ENCODE results near the gene MTO1.
"Not testable (repeated sequence)": the region's sequence is repeated elsewhere in the genome, so short reads cannot be mapped to it uniquely, and the experiment has no call there.

Gene MTO1

GRCh38 chr6:73528897-73529296, 67.4 kb downstream of the MTO1 start:
- no peak for DNase-seq (ENCODE audit: low read depth in 3 of 3, low spot score in 1 of 3)

- no peak for DNase-seq (ENCODE audit: low read depth in 3 of 3, low spot score in 1 of 3)
Measured at GRCh38 chr6:73532293-73532692, 70.8 kb downstream of the MTO1 start.

GRCh38 chr6:73534628-73535027, 73.1 kb downstream of the MTO1 start:
- DNase-seq (ENCODE audit: low read depth in 3 of 3, low spot score in 1 of 3): no peak

GRCh38 chr6:73537677-73538076, 76.1 kb downstream of the MTO1 start:
- DNase-seq (ENCODE audit: low read depth in 3 of 3, low spot score in 1 of 3): no peak

GRCh38 chr6:73538116-73538779, 76.7 kb downstream of the MTO1 start:
- DNase-seq (ENCODE audit: low read depth in 3 of 3, low spot score in 1 of 3): no peak

- DNase-seq (ENCODE audit: low read depth in 3 of 3, low spot score in 1 of 3): not testable (repeated sequence)
Measured at GRCh38 chr6:73542481-73542880, 80.9 kb downstream of the MTO1 start.

- no peak for DNase-seq (ENCODE audit: low read depth in 3 of 3, low spot score in 1 of 3)
Measured at GRCh38 chr6:73542891-73543290, 81.4 kb downstream of the MTO1 start.

GRCh38 chr6:73547036-73547435, 85.5 kb downstream of the MTO1 start:
- no peak for DNase-seq (ENCODE audit: low read depth in 3 of 3, low spot score in 1 of 3)

GRCh38 chr6:73548458-73549446, 87.2 kb downstream of the MTO1 start:
- DNase-seq (ENCODE audit: low read depth in 3 of 3, low spot score in 1 of 3): no peak

- DNase-seq (ENCODE audit: low read depth in 3 of 3, low spot score in 1 of 3): not testable (repeated sequence)
Measured at GRCh38 chr6:73551115-73551514, 89.6 kb downstream of the MTO1 start.

GRCh38 chr6:73555380-73555949, 93.9 kb downstream of the MTO1 start:
- DNase-seq (ENCODE audit: low read depth in 3 of 3, low spot score in 1 of 3): not testable (repeated sequence)

GRCh38 chr6:73556836-73557235, 95.3 kb downstream of the MTO1 start:
- no peak for DNase-seq (ENCODE audit: low read depth in 3 of 3, low spot score in 1 of 3)

All from stimulated activated CD4-positive, alpha-beta T cell treated with anti-CD3 and anti-CD28 coated beads, TNF-alpha, amount 100 ng/mL, for 1 hour (primary cell).